GM23338 (cell line): ENCODE data around the gene SSH2. TPM values are rescaled to one million over a fixed set of nuclear protein-coding genes. Genes with fewer than 3 reads are reported as not detected.

Experiments used
- ATAC-seq: fragments of 200-7000 bp; cut with Tn5 transposase; 3 replicates; pipeline ENCODE4 v1.9.1; 2020
- DNase-seq: peaks from one replicate; pipeline ENCODE4 v3.0.0-alpha.2; 2015; ENCODE audit warnings: low spot score
- H2AFZ ChIP-seq: fragments of 200-600 bp; sonication (generic); 2 replicates; pipeline ENCODE4 v1.8.0; 2016; ENCODE audit warnings: antibody characterized with exemption, mild to moderate bottlenecking, moderate library complexity
- H3F3A ChIP-seq: fragments of 200-600 bp; sonication (generic); replicated peaks from 2 replicates; pipeline ENCODE4 v1.8.0; 2017; ENCODE audit warnings: antibody characterized with exemption, mixed run types, low read depth
- H3K27ac ChIP-seq: fragments of 200-600 bp; sonication (generic); 2 replicates; pipeline ENCODE4 v1.6.1; 2016; ENCODE audit warnings: low read depth
- H3K27me3 ChIP-seq: fragments of 200-600 bp; sonication (generic); 2 replicates; pipeline ENCODE4 v1.8.0; 2016; ENCODE audit warnings: mild to moderate bottlenecking, mixed run types, moderate library complexity; ENCODE audit not compliant: insufficient read depth
- H3K36me3 ChIP-seq: fragments of 200-600 bp; sonication (generic); 2 replicates; pipeline ENCODE4 v1.8.0; 2016; ENCODE audit warnings: mild to moderate bottlenecking; ENCODE audit not compliant: insufficient read depth
- H3K4me1 ChIP-seq: fragments of 200-600 bp; sonication (generic); 2 replicates; pipeline ENCODE4 v1.8.0; 2016; ENCODE audit warnings: mild to moderate bottlenecking, moderate library complexity; ENCODE audit not compliant: insufficient read depth
- H3K4me2 ChIP-seq: fragments of 200-600 bp; sonication (generic); 2 replicates; pipeline ENCODE4 v1.7.1; 2017; ENCODE audit warnings: mixed run types
- H3K4me3 ChIP-seq: fragments of 200-600 bp; sonication (generic); 2 replicates; pipeline ENCODE4 v1.6.1; 2016; ENCODE audit warnings: mixed run types
- H3K79me2 ChIP-seq: fragments of 200-600 bp; sonication (generic); replicated peaks from 2 replicates; pipeline ENCODE4 v1.8.0; 2017; ENCODE audit warnings: mild to moderate bottlenecking; ENCODE audit not compliant: insufficient read depth
- H3K9me2 ChIP-seq: fragments of 200-600 bp; sonication (generic); 2 replicates; pipeline ENCODE4 v1.8.0; 2017; ENCODE audit not compliant: insufficient read depth
- H4K20me1 ChIP-seq: fragments of 200-600 bp; sonication (generic); replicated peaks from 2 replicates; pipeline ENCODE4 v1.8.0; 2017; ENCODE audit warnings: mild to moderate bottlenecking; ENCODE audit not compliant: insufficient read depth
- H3K27ac Mint-ChIP-seq: 2 replicates; pipeline ENCODE4 v1.8.0; 2020; ENCODE audit warnings: inconsistent platforms, mild to moderate bottlenecking, moderate library complexity, mixed read lengths
- H3K27me3 Mint-ChIP-seq: 3 replicates; pipeline ENCODE4 v1.8.0; 2022; ENCODE audit warnings: low read depth, mild to moderate bottlenecking, moderate library complexity, mixed read lengths, inconsistent platforms; ENCODE audit not compliant: insufficient read depth, poor library complexity
- H3K36me3 Mint-ChIP-seq: 3 replicates; pipeline ENCODE4 v1.8.0; 2021; ENCODE audit warnings: low read depth, mild to moderate bottlenecking, inconsistent platforms, moderate library complexity, mixed read lengths
- H3K4me1 Mint-ChIP-seq: 3 replicates; pipeline ENCODE4 v1.8.0; 2020; ENCODE audit warnings: mild to moderate bottlenecking, inconsistent platforms, mixed read lengths
- H3K4me3 Mint-ChIP-seq: 3 replicates; pipeline ENCODE4 v1.8.0; 2021; ENCODE audit warnings: moderate library complexity, mild to moderate bottlenecking, inconsistent platforms, mixed read lengths
- H3K9me3 Mint-ChIP-seq: 3 replicates; pipeline ENCODE4 v1.8.0; 2020; ENCODE audit warnings: moderate library complexity, mild to moderate bottlenecking, inconsistent platforms, mixed read lengths
- EZH2 ChIP-seq: fragments of 200-600 bp; sonication (generic); IDR thresholded peaks from one replicate; pipeline ENCODE4 v1.8.0; 2017; ENCODE audit warnings: antibody characterized with exemption, mild to moderate bottlenecking, low read depth; ENCODE audit not compliant: unreplicated experiment
- EZH2phosphoT487 ChIP-seq: fragments of 200-600 bp; sonication (generic); IDR thresholded peaks from one replicate; pipeline ENCODE4 v1.8.1; 2018; ENCODE audit warnings: antibody characterized with exemption; ENCODE audit not compliant: unreplicated experiment
- JUNB ChIP-seq: IDR thresholded peaks from one replicate; pipeline ENCODE4 v1.6.1; 2016; ENCODE audit warnings: antibody characterized with exemption; ENCODE audit not compliant: unreplicated experiment
- NANOG ChIP-seq: IDR thresholded peaks from 2 replicates; pipeline ENCODE4 v1.6.1; 2016; ENCODE audit warnings: antibody characterized with exemption, borderline replicate concordance
- STAT1 ChIP-seq: IDR thresholded peaks from one replicate; pipeline ENCODE4 v1.6.1; 2016; ENCODE audit warnings: antibody characterized with exemption; ENCODE audit not compliant: unreplicated experiment
- ZNF114 ChIP-seq: fragments of 250-450 bp; sonication (Bioruptor Pico); IDR thresholded peaks from 2 replicates; pipeline ENCODE4 v1.5.0; 2020; ENCODE audit warnings: mild to moderate bottlenecking, moderate library complexity
- ZNF331 ChIP-seq: fragments of 250-450 bp; sonication (Bioruptor Pico); IDR thresholded peaks from 2 replicates; pipeline ENCODE4 v1.5.0; 2020; ENCODE audit warnings: low read depth, mild to moderate bottlenecking, moderate library complexity
- polyA plus RNA-seq: library from polyadenylated mRNA; unstranded; fragments of >200 nt; fragmentation: Nextera tagmentation; extraction: Ambion mirVana; gene quantifications from 2 replicates; pipeline ENCODE4 v1.2.1, GENCODE V29; 2016
- total RNA-seq: library from RNA; depleted of rRNA; stranded (reverse); fragments of >200 nt; shearing (Covaris generic); gene quantifications from 2 replicates; pipeline ENCODE4 v1.2.3, GENCODE V29; 2014
- TF ChIP-seq, protein P1 (sequence below), 2 experiments: fragments of 200-600 bp in 1 of 2; sonication (generic) in 1 of 2; conservative IDR thresholded peaks; 2 replicates each; pipeline versions ENCODE4 v1.5.1 to v1.6.1; 2016 to 2017; ENCODE audit warnings: antibody characterized with exemption in 2 of 2, low read depth in 2 of 2, mild to moderate bottlenecking in 2 of 2, moderate library complexity in 1 of 2
- TF ChIP-seq, protein P2 (sequence below): IDR thresholded peaks from one replicate; pipeline ENCODE4 v1.6.1; 2018; ENCODE audit warnings: antibody characterized with exemption; ENCODE audit not compliant: unreplicated experiment
- TF ChIP-seq, protein P3 (sequence below): IDR thresholded peaks from 2 replicates; pipeline ENCODE4 v1.6.1; 2016; ENCODE audit warnings: antibody characterized with exemption

The SSH2 gene
- total and polyA plus RNA-seq, 2 experiments from 2014 or later, result 9.9 to 12.1 TPM

DNA sequence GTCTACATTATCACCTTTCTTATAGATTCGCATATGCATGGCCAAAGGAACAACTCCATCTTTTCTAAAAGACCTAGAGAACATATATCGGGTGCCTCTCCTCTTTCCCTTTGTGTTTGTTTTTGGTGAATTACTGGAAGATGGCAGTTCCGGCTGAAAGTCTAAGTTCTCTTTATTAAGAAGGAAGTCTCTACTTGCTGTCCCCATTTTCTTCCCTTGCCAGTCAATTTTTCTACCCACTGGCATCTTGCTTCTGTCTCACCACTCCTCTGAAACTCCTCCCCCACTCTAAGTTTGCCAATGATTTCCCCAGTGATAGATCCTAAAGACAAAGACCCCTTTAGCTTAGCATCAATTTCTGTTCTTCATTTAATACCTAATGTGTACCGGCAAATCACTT is 213.5 kb downstream of the SSH2 start:
- peaks cover 3% of the 10 kb centered on the region for H3K27me3 Mint-ChIP-seq
- Histone ChIP-seq H3K4me1 (peaks cover 21% of the 10 kb centered on the region), H3K4me2 (no peak overlapping the region), H3K27ac (no peak overlapping the region), H2AFZ (no peak overlapping the region), H3K79me2 (no peaks in the 10 kb centered on the region), H4K20me1 (no peaks in the 10 kb centered on the region), H3K27me3 (no peaks in the 10 kb centered on the region), H3K4me3 (no peak overlapping the region), H3K36me3 (no peaks in the 10 kb centered on the region), H3K9me2 (no peaks in the 10 kb centered on the region), H3F3A (no peaks in the 10 kb centered on the region)
- peaks cover 41% of the 10 kb centered on the region for H3K4me1 Mint-ChIP-seq
- H3K4me3 Mint-ChIP-seq, result no peak overlapping the region
- H3K36me3 Mint-ChIP-seq, result no peaks in the 10 kb centered on the region
- DNase-seq, result no peak
- no peak for ATAC-seq
- no peak overlapping the region for H3K27ac Mint-ChIP-seq
- TF ChIP-seq, protein P1, sequence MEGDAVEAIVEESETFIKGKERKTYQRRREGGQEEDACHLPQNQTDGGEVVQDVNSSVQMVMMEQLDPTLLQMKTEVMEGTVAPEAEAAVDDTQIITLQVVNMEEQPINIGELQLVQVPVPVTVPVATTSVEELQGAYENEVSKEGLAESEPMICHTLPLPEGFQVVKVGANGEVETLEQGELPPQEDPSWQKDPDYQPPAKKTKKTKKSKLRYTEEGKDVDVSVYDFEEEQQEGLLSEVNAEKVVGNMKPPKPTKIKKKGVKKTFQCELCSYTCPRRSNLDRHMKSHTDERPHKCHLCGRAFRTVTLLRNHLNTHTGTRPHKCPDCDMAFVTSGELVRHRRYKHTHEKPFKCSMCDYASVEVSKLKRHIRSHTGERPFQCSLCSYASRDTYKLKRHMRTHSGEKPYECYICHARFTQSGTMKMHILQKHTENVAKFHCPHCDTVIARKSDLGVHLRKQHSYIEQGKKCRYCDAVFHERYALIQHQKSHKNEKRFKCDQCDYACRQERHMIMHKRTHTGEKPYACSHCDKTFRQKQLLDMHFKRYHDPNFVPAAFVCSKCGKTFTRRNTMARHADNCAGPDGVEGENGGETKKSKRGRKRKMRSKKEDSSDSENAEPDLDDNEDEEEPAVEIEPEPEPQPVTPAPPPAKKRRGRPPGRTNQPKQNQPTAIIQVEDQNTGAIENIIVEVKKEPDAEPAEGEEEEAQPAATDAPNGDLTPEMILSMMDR (conservative IDR thresholded peaks at IDR 0.05; ENCODE audit: low read depth in 2 of 2), result no peak
- TF ChIP-seq JUNB (no peak), ZNF331 (CRISPR knock-in tag) (no peak), STAT1 (no peak), ZNF114 (no peak)
- H3K9me3 Mint-ChIP-seq, result no peaks in the 10 kb centered on the region

DNA sequence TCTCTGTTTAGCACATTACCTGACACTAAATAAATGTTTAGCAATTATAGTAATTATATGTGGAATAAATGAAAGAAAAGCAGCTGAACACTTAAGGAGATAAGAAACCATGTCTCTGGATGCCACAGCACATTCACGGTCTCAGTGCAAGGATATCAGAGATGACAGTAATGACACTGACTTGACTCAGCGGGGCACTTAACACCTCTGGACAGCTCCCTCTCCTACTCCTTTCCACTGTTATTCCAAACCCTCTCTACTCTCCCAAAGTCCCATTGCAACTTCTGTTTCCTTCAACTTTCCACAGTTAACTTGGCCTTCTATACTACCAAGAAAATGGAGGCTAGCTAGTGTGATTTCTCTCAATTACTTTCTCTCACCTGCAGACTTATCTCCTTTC is 214.3 kb downstream of the SSH2 start:
- no peaks in the 10 kb centered on the region for H3K9me2 ChIP-seq
- H3K4me2 ChIP-seq, result no peak overlapping the region
- Mint-ChIP-seq H3K36me3 (no peaks in the 10 kb centered on the region), H3K4me3 (no peak overlapping the region), H3K27ac (no peak overlapping the region), H3K4me1 (peaks cover 33% of the 10 kb centered on the region), H3K9me3 (no peaks in the 10 kb centered on the region), H3K27me3 (peaks cover 3% of the 10 kb centered on the region)
- H3F3A ChIP-seq, result no peaks in the 10 kb centered on the region
- peaks cover 21% of the 10 kb centered on the region for H3K4me1 ChIP-seq
- H3K27me3 ChIP-seq, result no peaks in the 10 kb centered on the region
- no peak for DNase-seq
- H3K4me3 ChIP-seq, result no peak overlapping the region
- H3K36me3 ChIP-seq, result no peaks in the 10 kb centered on the region
- no peak for TF ChIP-seq STAT1
- TF ChIP-seq, protein P2, sequence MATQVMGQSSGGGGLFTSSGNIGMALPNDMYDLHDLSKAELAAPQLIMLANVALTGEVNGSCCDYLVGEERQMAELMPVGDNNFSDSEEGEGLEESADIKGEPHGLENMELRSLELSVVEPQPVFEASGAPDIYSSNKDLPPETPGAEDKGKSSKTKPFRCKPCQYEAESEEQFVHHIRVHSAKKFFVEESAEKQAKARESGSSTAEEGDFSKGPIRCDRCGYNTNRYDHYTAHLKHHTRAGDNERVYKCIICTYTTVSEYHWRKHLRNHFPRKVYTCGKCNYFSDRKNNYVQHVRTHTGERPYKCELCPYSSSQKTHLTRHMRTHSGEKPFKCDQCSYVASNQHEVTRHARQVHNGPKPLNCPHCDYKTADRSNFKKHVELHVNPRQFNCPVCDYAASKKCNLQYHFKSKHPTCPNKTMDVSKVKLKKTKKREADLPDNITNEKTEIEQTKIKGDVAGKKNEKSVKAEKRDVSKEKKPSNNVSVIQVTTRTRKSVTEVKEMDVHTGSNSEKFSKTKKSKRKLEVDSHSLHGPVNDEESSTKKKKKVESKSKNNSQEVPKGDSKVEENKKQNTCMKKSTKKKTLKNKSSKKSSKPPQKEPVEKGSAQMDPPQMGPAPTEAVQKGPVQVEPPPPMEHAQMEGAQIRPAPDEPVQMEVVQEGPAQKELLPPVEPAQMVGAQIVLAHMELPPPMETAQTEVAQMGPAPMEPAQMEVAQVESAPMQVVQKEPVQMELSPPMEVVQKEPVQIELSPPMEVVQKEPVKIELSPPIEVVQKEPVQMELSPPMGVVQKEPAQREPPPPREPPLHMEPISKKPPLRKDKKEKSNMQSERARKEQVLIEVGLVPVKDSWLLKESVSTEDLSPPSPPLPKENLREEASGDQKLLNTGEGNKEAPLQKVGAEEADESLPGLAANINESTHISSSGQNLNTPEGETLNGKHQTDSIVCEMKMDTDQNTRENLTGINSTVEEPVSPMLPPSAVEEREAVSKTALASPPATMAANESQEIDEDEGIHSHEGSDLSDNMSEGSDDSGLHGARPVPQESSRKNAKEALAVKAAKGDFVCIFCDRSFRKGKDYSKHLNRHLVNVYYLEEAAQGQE, result no peak
- TF ChIP-seq ZNF114, result no peak
- TF ChIP-seq JUNB, result no peak
- no peak for TF ChIP-seq ZNF331 (CRISPR knock-in tag)
- no peak for TF ChIP-seq NANOG
- TF ChIP-seq EZH2phosphoT487, result no peak
- TF ChIP-seq, protein P1 (conservative IDR thresholded peaks at IDR 0.05; ENCODE audit: low read depth in 2 of 2), result no peak
- TF ChIP-seq, protein P3, sequence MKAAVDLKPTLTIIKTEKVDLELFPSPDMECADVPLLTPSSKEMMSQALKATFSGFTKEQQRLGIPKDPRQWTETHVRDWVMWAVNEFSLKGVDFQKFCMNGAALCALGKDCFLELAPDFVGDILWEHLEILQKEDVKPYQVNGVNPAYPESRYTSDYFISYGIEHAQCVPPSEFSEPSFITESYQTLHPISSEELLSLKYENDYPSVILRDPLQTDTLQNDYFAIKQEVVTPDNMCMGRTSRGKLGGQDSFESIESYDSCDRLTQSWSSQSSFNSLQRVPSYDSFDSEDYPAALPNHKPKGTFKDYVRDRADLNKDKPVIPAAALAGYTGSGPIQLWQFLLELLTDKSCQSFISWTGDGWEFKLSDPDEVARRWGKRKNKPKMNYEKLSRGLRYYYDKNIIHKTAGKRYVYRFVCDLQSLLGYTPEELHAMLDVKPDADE, result no peak
- no peak for TF ChIP-seq EZH2
- H4K20me1 ChIP-seq, result no peaks in the 10 kb centered on the region
- no peak overlapping the region for H2AFZ ChIP-seq
- no peak for ATAC-seq
- H3K79me2 ChIP-seq, result no peaks in the 10 kb centered on the region
- no peak overlapping the region for H3K27ac ChIP-seq
